Spleen (tissue), 7 donors: ENCODE measurements around the gene EGFLAM.

Experiments used
- POLR2A ChIP-seq, 3 donors: fragments of 450-650 bp; IDR thresholded peaks; one replicate each; pipeline ENCODE4 v1.5.1; 2017; ENCODE audit warnings: antibody characterized with exemption in 3 of 3, mild to moderate bottlenecking in 1 of 3
- POLR2AphosphoS5 ChIP-seq, 3 donors: sonication (generic); formaldehyde crosslinking; IDR thresholded peaks; one replicate each; pipeline ENCODE4 v1.5.1; 2017; ENCODE audit warnings: antibody characterized with exemption in 3 of 3
- TF ChIP-seq, protein P1 (sequence below), 11 experiments: fragments of 200-600 bp in 7 of 11; fragments of 450-650 bp in 4 of 11; sonication (generic) in 4 of 11; IDR thresholded peaks in 8 of 11; conservative IDR thresholded peaks in 3 of 11; 1 replicate in 7 of 11; 2 replicates in 4 of 11; pipeline versions ENCODE4 v1.4.0 to v1.8.0; 2016 to 2021; ENCODE audit warnings: antibody characterized with exemption in 11 of 11, inconsistent platforms in 4 of 11, mild to moderate bottlenecking in 1 of 11
- donor health status: DM: no; HTN: no; CAD: no; lungs with moderate emphysema.
- donor health status: DM: no; HTN: no; CAD: no.
- donor health status: DM: no; HTN: no; CAD: no.

DNA sequence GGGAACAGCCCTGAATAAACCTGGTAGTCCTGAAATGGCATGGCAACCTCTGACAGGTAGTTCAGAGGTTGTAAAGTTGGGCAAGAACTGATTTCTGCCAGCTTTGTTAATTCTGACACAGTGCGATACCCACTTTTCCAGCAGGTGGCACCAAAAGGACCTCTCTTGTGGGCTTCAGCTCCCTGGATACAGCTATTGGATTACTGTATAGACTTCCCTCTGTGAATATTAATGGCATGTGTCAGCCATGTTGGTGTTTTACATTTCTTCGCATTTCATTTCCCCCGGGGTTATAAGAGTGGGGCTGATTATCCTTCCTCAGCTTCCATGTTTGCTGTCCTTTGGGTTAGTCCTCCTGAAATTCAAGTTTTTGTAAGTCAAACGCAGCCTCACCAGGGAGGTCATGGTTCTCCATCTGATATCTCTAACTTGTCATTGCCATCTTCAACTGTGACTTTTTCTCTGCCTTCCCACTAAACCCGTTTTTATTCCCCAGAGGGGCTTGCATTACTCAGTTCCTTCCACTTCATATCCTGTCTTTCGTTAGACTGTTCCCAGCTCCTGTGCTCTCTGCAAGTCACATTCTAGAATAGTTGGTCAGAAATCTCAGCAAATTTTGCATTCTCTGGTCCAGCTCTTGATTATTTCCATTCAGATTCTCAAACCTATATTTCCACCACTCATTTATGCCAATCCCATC is 162.5 kb downstream of the EGFLAM start:
- TF ChIP-seq POLR2A (IDR thresholded peaks at IDR 0.05) (no peak), POLR2AphosphoS5 (IDR thresholded peaks at IDR 0.05) (no peak)
- TF ChIP-seq, protein P1, sequence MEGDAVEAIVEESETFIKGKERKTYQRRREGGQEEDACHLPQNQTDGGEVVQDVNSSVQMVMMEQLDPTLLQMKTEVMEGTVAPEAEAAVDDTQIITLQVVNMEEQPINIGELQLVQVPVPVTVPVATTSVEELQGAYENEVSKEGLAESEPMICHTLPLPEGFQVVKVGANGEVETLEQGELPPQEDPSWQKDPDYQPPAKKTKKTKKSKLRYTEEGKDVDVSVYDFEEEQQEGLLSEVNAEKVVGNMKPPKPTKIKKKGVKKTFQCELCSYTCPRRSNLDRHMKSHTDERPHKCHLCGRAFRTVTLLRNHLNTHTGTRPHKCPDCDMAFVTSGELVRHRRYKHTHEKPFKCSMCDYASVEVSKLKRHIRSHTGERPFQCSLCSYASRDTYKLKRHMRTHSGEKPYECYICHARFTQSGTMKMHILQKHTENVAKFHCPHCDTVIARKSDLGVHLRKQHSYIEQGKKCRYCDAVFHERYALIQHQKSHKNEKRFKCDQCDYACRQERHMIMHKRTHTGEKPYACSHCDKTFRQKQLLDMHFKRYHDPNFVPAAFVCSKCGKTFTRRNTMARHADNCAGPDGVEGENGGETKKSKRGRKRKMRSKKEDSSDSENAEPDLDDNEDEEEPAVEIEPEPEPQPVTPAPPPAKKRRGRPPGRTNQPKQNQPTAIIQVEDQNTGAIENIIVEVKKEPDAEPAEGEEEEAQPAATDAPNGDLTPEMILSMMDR (IDR thresholded peaks at IDR 0.05 in 8 of 11, conservative IDR thresholded peaks at IDR 0.05 in 3 of 11): peak in 10 of 11 experiments; percentile 10 to 73 (median 56)
